Thoracic aorta (tissue), 2 donors: Measurements from ENCODE around the gene BEST1. TPM values are rescaled to one million over a fixed set of nuclear protein-coding genes. Genes with fewer than 3 reads are reported as not detected.
A peak's percentile ranks its signal among the peaks of the same experiment; 100 is the strongest.
"Not testable (repeated sequence)": the region's sequence is repeated elsewhere in the genome, so short reads cannot be mapped to it uniquely, and the experiment has no call there.

Experiments
- ATAC-seq: fragments of 150-250 bp; one replicate; pipeline ENCODE4 v1.8.0; 2017; ENCODE audit warnings: low read depth; ENCODE audit not compliant: insufficient number of reproducible peaks, low FRiP score
- DNase-seq: peaks from one replicate; pipeline ENCODE4 v3.0.0-alpha.2; 2020; ENCODE audit warnings: low spot score
- H3K27ac ChIP-seq, 2 donors: fragments of 200-600 bp; sonication (generic); 1 replicate in 1 of 2; 2 replicates in 1 of 2; pipeline ENCODE4 v1.5.1; 2016; ENCODE audit warnings: mild to moderate bottlenecking in 2 of 2, moderate library complexity in 2 of 2
- H3K27me3 ChIP-seq: fragments of 200-600 bp; sonication (generic); replicated peaks from 2 replicates; pipeline ENCODE4 v1.6.0; 2016; ENCODE audit warnings: mild to moderate bottlenecking; ENCODE audit not compliant: insufficient read depth
- H3K36me3 ChIP-seq: fragments of 200-600 bp; sonication (generic); one replicate; pipeline ENCODE4 v1.5.1; 2016
- H3K4me1 ChIP-seq, 2 donors: fragments of 200-600 bp; sonication (generic); 1 replicate in 1 of 2; 2 replicates in 1 of 2; pipeline versions ENCODE4 v1.5.1 to v1.6.0; 2016; ENCODE audit warnings: low read depth in 2 of 2, mild to moderate bottlenecking in 1 of 2; ENCODE audit not compliant: control insufficient read depth in 1 of 2
- H3K4me3 ChIP-seq: fragments of 200-600 bp; sonication (generic); 2 replicates; pipeline ENCODE4 v1.5.1; 2016; ENCODE audit warnings: mild to moderate bottlenecking
- H3K9me3 ChIP-seq: fragments of 200-600 bp; sonication (generic); 2 replicates; pipeline ENCODE4 v1.5.1; 2016
- CTCF ChIP-seq: fragments of 200-600 bp; sonication (generic); IDR thresholded peaks from one replicate; pipeline ENCODE4 v1.5.1; 2019; ENCODE audit warnings: antibody characterized with exemption
- total RNA-seq, 2 donors: library from RNA; depleted of rRNA; stranded (reverse); fragments of >200 nt; gene quantifications; one replicate each; pipeline versions ENCODE4 v1.1.0 to v1.2.3, GENCODE V29; 2016

BEST1 gene
- total RNA-seq, 2 donors from 2014 or later, result 4.7 to 8.0 TPM

GRCh38 chr11:62000539-62001446 is 50.6 kb downstream of the BEST1 start:
- Histone ChIP-seq H3K27ac (no peak overlapping the region), H3K36me3 (no peaks in the 10 kb centered on the region), H3K27me3 (no peaks in the 10 kb centered on the region), H3K4me3 (no peak overlapping the region), H3K4me1 (peaks cover 10 to 18% of the 10 kb centered on the region in 2 donors), H3K9me3 (peaks cover 9% of the 10 kb centered on the region)
- no peak for DNase-seq
- no peak for ATAC-seq
- no peak for TF ChIP-seq CTCF

- H3K27ac ChIP-seq, result no peak overlapping the region
- peaks cover 10 to 19% of the 10 kb centered on the region in 2 donors for H3K4me1 ChIP-seq
- ATAC-seq (no peak), DNase-seq (no peak)
- H3K4me3 ChIP-seq, result no peak overlapping the region
- no peaks in the 10 kb centered on the region for H3K36me3 ChIP-seq
- no peak for TF ChIP-seq CTCF
- H3K9me3 ChIP-seq, result peaks cover 9% of the 10 kb centered on the region
- H3K27me3 ChIP-seq, result no peaks in the 10 kb centered on the region
Observed at GRCh38 chr11:62001450-62002191, 51.5 kb downstream of the BEST1 start.

- H3K4me3 ChIP-seq, H3K36me3 ChIP-seq, H3K9me3 ChIP-seq, H3K27ac ChIP-seq, DNase-seq, H3K27me3 ChIP-seq, ATAC-seq: not testable (repeated sequence)
- peaks cover 10 to 19% of the 10 kb centered on the region in 2 donors for H3K4me1 ChIP-seq
Observed at GRCh38 chr11:62002283-62002682, 52.1 kb downstream of the BEST1 start.

- H3K27me3 ChIP-seq, result no peaks in the 10 kb centered on the region
- H3K4me3 ChIP-seq, result peak overlapping the region; percentile 31
- peaks cover 3% of the 10 kb centered on the region for H3K9me3 ChIP-seq
- H3K36me3 ChIP-seq, result no peaks in the 10 kb centered on the region
- TF ChIP-seq CTCF, result no peak
- peak; percentile 44 for DNase-seq
- ATAC-seq, result peak; percentile 86
- peak overlapping the region; percentile 80 to 85 for H3K27ac ChIP-seq
- H3K4me1 ChIP-seq, result peaks cover 10 to 19% of the 10 kb centered on the region in 2 donors
Observed at GRCh38 chr11:62004473-62004872, 54.3 kb downstream of the BEST1 start.

GRCh38 chr11:62008193-62008592 is 58.0 kb downstream of the BEST1 start:
- Histone ChIP-seq H3K27me3 (no peaks in the 10 kb centered on the region), H3K4me3 (no peak overlapping the region), H3K9me3 (no peaks in the 10 kb centered on the region), H3K36me3 (no peaks in the 10 kb centered on the region), H3K27ac (no peak overlapping the region), H3K4me1 (peaks cover 10 to 19% of the 10 kb centered on the region in 2 donors)
- no peak for DNase-seq
- no peak for TF ChIP-seq CTCF
- ATAC-seq, result no peak
